ENCODE data around the gene MAP3K1.

DNA sequence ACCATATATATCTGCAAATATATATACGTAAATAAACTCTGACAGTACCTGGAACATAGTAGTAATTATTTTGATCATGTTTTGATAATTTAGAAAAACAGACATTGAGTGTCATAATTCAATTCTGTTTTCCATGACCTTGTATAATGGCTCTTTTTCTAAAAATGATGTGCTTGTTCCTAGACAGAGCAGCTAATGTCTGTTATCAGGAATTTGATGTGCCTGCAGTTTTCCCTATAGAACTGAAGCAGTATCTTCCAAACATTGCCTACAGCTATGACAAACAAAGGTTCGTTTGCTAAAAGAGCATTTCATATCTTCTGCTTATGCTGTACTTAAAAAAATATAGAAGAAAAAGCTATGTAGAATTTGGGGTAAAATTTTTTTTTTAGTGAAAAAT, 99.3 kb downstream of the MAP3K1 start:
- TF ChIP-seq, protein P1, sequence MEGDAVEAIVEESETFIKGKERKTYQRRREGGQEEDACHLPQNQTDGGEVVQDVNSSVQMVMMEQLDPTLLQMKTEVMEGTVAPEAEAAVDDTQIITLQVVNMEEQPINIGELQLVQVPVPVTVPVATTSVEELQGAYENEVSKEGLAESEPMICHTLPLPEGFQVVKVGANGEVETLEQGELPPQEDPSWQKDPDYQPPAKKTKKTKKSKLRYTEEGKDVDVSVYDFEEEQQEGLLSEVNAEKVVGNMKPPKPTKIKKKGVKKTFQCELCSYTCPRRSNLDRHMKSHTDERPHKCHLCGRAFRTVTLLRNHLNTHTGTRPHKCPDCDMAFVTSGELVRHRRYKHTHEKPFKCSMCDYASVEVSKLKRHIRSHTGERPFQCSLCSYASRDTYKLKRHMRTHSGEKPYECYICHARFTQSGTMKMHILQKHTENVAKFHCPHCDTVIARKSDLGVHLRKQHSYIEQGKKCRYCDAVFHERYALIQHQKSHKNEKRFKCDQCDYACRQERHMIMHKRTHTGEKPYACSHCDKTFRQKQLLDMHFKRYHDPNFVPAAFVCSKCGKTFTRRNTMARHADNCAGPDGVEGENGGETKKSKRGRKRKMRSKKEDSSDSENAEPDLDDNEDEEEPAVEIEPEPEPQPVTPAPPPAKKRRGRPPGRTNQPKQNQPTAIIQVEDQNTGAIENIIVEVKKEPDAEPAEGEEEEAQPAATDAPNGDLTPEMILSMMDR (IDR thresholded peaks at IDR 0.05) = no peak
- TF ChIP-seq POLR2A (IDR thresholded peaks at IDR 0.05) (no peak), EP300 (IDR thresholded peaks at IDR 0.05) (no peak)
